ENCODE results near the gene CLEC4M.

DNA sequence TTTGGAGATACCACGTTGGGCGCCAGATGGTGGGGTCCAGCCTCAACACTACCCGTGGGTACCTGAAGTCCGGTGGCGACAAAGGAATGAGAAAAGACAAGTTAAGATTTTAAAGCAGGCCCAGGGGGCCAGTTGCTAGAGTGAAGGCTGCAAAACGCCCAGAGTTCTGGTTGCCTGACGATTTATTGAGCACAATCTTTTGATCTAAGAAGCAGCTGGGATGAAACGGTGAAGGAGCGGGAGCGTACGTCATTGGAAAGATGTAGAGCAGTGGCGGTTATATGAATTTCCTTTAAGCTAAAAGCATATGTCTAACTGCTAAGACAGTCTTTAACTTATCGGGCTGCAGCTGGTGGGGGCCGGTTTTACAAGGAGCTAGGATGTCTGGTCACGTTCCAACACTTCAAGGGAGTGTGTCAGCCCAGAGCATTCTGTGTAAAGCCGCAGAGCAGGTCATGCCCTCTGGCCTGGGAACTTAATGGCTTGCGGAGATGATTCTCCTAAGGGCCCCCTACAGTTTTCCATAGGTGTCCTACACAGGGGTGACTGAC is 38.1 kb downstream of the CLEC4M start:
- TF ChIP-seq ZBTB33 (IDR thresholded peaks at IDR 0.05) (no peak), MAX (IDR thresholded peaks at IDR 0.05) (no peak), TAF1 (conservative IDR thresholded peaks at IDR 0.05) (no peak)

Measured in liver (tissue), 2 donors.